GM12878 (cell line): Measurements from ENCODE around the gene MIER1. TPM values are rescaled to one million over a fixed set of nuclear protein-coding genes. Genes with fewer than 3 reads are reported as not detected.

Experiments
- ATF3 ChIP-seq: IDR thresholded peaks from 2 replicates; pipeline ENCODE4 v1.6.1; 2011; ENCODE audit warnings: low read depth, mild to moderate bottlenecking, low read length, moderate library complexity, borderline replicate concordance; ENCODE audit errors: extremely low read depth
- BACH1 ChIP-seq: fragments of 450-650 bp; IDR thresholded peaks from 2 replicates; pipeline ENCODE4 v1.6.1; 2017; ENCODE audit warnings: mild to moderate bottlenecking, borderline replicate concordance
- BRCA1 ChIP-seq: IDR thresholded peaks from 2 replicates; pipeline ENCODE4 v1.6.1; 2011; ENCODE audit warnings: low read depth, low read length, improper control_type of control experiment
- ESRRA ChIP-seq: IDR thresholded peaks from 2 replicates; pipeline ENCODE4 v1.6.1; 2012; ENCODE audit warnings: mild to moderate bottlenecking, low read length, improper control_type of control experiment
- FOXK2 ChIP-seq: fragments of 450-650 bp; IDR thresholded peaks from 2 replicates; pipeline ENCODE4 v1.6.1; 2017; ENCODE audit warnings: mild to moderate bottlenecking, moderate library complexity
- HCFC1 ChIP-seq: fragments of 150-350 bp; IDR thresholded peaks from 2 replicates; pipeline ENCODE4 v1.6.1; 2014; ENCODE audit warnings: low read length
- IKZF1 ChIP-seq: fragments of 450-650 bp; conservative IDR thresholded peaks from 2 replicates; pipeline ENCODE4 v1.6.1; 2017; ENCODE audit warnings: antibody characterized with exemption, mild to moderate bottlenecking
- JUND ChIP-seq: IDR thresholded peaks from 2 replicates; pipeline ENCODE4 v1.6.1; 2012; ENCODE audit warnings: low read depth, mild to moderate bottlenecking, low read length, improper control_type of control experiment, moderate library complexity
- KDM1A ChIP-seq: fragments of 200-600 bp; sonication (generic); IDR thresholded peaks from 2 replicates; pipeline ENCODE4 v1.6.1; 2016; ENCODE audit warnings: borderline replicate concordance
- KLF5 ChIP-seq: fragments of 450-650 bp; IDR thresholded peaks from 2 replicates; pipeline ENCODE4 v1.6.1; 2014; ENCODE audit warnings: mild to moderate bottlenecking; ENCODE audit not compliant: partially characterized antibody
- MEF2B ChIP-seq: fragments of 450-650 bp; IDR thresholded peaks from 2 replicates; pipeline ENCODE4 v1.6.1; 2018; ENCODE audit warnings: mild to moderate bottlenecking, moderate library complexity; ENCODE audit not compliant: partially characterized antibody, poor library complexity, severe bottlenecking
- MTA2 ChIP-seq: fragments of 450-650 bp; IDR thresholded peaks from 2 replicates; pipeline ENCODE4 v1.6.1; 2016; ENCODE audit warnings: low read depth, mild to moderate bottlenecking, moderate library complexity
- MYB ChIP-seq: fragments of 150-350 bp; IDR thresholded peaks from 2 replicates; pipeline ENCODE4 v1.6.1; 2014; ENCODE audit warnings: mild to moderate bottlenecking, low read depth, low read length, borderline replicate concordance
- RAD51 ChIP-seq: fragments of 450-650 bp; IDR thresholded peaks from 2 replicates; pipeline ENCODE4 v1.6.1; 2016; ENCODE audit warnings: moderate library complexity, mild to moderate bottlenecking, inconsistent platforms
- RELB ChIP-seq: fragments of 450-650 bp; IDR thresholded peaks from 2 replicates; pipeline ENCODE4 v1.6.1; 2017; ENCODE audit warnings: low read depth, mild to moderate bottlenecking, moderate library complexity
- SKIL ChIP-seq: fragments of 450-650 bp; IDR thresholded peaks from 2 replicates; pipeline ENCODE4 v1.6.1; 2017; ENCODE audit warnings: mild to moderate bottlenecking, low read depth, inconsistent platforms; ENCODE audit not compliant: poor library complexity, severe bottlenecking
- SPI1 ChIP-seq: IDR thresholded peaks from 2 replicates; pipeline ENCODE4 v1.6.1; 2011; ENCODE audit warnings: low read depth, mild to moderate bottlenecking, low read length, moderate library complexity, borderline replicate concordance; ENCODE audit not compliant: insufficient read depth
- STAT3 ChIP-seq: IDR thresholded peaks from 2 replicates; pipeline ENCODE4 v1.6.1; 2011; ENCODE audit warnings: low read depth, low read length, improper control_type of control experiment
- ZNF24 ChIP-seq: fragments of 450-650 bp; IDR thresholded peaks from 2 replicates; pipeline ENCODE4 v1.6.1; 2017; ENCODE audit warnings: antibody characterized with exemption, mild to moderate bottlenecking
- ZNF274 ChIP-seq: IDR thresholded peaks from one replicate; pipeline ENCODE4 v1.8.0; 2011; ENCODE audit not compliant: insufficient read length, insufficient read depth
- ZZZ3 ChIP-seq: IDR thresholded peaks from 2 replicates; pipeline ENCODE4 v1.6.1; 2011; ENCODE audit warnings: low read depth; ENCODE audit not compliant: control insufficient read depth, insufficient read length
- polyA plus RNA-seq, 11 experiments: library from polyadenylated mRNA; depleted of rRNA in 4 of 11; unstranded in 6 of 11; stranded (reverse) in 5 of 11; fragments of >200 nt; fragmentation: Nextera tagmentation in 4 of 11; fragmentation: Illumina TruSeq in 1 of 11; extraction: Ambion mirVana in 4 of 11; extraction: Trizol in 1 of 11; gene quantifications; 1 replicate in 1 of 11; 2 replicates in 10 of 11; pipeline versions ENCODE4 v1.2.1 to v1.2.3, GENCODE V29; 2011 to 2016; ENCODE audit warnings: inconsistent platforms in 2 of 11, missing spikeins in 2 of 11, low read depth in 1 of 11
- total RNA-seq, 4 experiments: library from RNA; depleted of rRNA in 3 of 4; stranded (reverse); fragments of >200 nt in 3 of 4; fragmentation: Illumina TruSeq in 1 of 4; extraction: Trizol in 1 of 4; gene quantifications; 2 replicates each; pipeline versions ENCODE4 v1.2.1 to v1.2.3, GENCODE V29; 2013 to 2021
- TF ChIP-seq, protein P1 (sequence below): fragments of 450-650 bp; IDR thresholded peaks from 2 replicates; pipeline ENCODE4 v1.6.1; 2017; ENCODE audit warnings: mild to moderate bottlenecking, moderate library complexity
- TF ChIP-seq, protein P2 (sequence below): fragments of 150-350 bp; IDR thresholded peaks from 2 replicates; pipeline ENCODE4 v1.6.1; 2014; ENCODE audit warnings: mild to moderate bottlenecking, low read depth, low read length

Gene MIER1
- total and polyA plus RNA-seq, 10 of the 15 experiments (the other 5 are each of a cell fraction or from before 2014, with no cell fraction given) = 13.6 to 39.8 (median 25.7) TPM

GRCh38 chr1:66984491-66984890 is 59.7 kb downstream of the MIER1 start (continued):
- TF ChIP-seq RAD51 (peak; percentile 62; the same call in 1 of the 2 replicates), ESRRA (no peak), ZZZ3 (no peak), KLF5 (no peak), HCFC1 (no peak), SKIL (peak; percentile 73), MYB (no peak), ATF3 (no peak), ZNF24 (no peak), IKZF1 (peak; percentile 60), MEF2B (peak; percentile 39), STAT3 (no peak), SPI1 (no peak), ZNF274 (no peak), JUND (no peak), MTA2 (peak; percentile 97), BRCA1 (no peak), KDM1A (no peak), BACH1 (no peak), FOXK2 (no peak), RELB (peak; percentile 56; the same call in 1 of the 2 replicates)
- TF ChIP-seq, protein P1, sequence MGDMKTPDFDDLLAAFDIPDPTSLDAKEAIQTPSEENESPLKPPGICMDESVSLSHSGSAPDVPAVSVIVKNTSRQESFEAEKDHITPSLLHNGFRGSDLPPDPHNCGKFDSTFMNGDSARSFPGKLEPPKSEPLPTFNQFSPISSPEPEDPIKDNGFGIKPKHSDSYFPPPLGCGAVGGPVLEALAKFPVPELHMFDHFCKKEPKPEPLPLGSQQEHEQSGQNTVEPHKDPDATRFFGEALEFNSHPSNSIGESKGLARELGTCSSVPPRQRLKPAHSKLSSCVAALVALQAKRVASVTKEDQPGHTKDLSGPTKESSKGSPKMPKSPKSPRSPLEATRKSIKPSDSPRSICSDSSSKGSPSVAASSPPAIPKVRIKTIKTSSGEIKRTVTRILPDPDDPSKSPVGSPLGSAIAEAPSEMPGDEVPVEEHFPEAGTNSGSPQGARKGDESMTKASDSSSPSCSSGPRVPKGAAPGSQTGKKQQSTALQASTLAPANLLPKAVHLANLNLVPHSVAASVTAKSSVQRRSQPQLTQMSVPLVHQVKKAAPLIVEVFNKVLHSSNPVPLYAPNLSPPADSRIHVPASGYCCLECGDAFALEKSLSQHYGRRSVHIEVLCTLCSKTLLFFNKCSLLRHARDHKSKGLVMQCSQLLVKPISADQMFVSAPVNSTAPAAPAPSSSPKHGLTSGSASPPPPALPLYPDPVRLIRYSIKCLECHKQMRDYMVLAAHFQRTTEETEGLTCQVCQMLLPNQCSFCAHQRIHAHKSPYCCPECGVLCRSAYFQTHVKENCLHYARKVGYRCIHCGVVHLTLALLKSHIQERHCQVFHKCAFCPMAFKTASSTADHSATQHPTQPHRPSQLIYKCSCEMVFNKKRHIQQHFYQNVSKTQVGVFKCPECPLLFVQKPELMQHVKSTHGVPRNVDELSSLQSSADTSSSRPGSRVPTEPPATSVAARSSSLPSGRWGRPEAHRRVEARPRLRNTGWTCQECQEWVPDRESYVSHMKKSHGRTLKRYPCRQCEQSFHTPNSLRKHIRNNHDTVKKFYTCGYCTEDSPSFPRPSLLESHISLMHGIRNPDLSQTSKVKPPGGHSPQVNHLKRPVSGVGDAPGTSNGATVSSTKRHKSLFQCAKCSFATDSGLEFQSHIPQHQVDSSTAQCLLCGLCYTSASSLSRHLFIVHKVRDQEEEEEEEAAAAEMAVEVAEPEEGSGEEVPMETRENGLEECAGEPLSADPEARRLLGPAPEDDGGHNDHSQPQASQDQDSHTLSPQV = no peak
- TF ChIP-seq, protein P2, sequence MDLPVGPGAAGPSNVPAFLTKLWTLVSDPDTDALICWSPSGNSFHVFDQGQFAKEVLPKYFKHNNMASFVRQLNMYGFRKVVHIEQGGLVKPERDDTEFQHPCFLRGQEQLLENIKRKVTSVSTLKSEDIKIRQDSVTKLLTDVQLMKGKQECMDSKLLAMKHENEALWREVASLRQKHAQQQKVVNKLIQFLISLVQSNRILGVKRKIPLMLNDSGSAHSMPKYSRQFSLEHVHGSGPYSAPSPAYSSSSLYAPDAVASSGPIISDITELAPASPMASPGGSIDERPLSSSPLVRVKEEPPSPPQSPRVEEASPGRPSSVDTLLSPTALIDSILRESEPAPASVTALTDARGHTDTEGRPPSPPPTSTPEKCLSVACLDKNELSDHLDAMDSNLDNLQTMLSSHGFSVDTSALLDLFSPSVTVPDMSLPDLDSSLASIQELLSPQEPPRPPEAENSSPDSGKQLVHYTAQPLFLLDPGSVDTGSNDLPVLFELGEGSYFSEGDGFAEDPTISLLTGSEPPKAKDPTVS = no peak
